ENCODE data around the gene DHRS4.

GRCh38 chr14:24013654-24014514, 60.3 kb downstream of the DHRS4 start:
- peak; percentile 66 for TF ChIP-seq CTCF (IDR thresholded peaks at IDR 0.05; ENCODE audit: low read depth, low read length)
- TF ChIP-seq POLR2A (IDR thresholded peaks at IDR 0.05; ENCODE audit: extremely low read depth, insufficient read length) = no peak
- TF ChIP-seq MAX (IDR thresholded peaks at IDR 0.05; ENCODE audit: low read depth, low read length) = no peak
- no peak for TF ChIP-seq MYC (IDR thresholded peaks at IDR 0.05; ENCODE audit: low read depth, low read length)

Measured in NB4 (cell line).